HG03139 (cell line): ENCODE data around the gene POLE.

Experiments used
- ATAC-seq: cut with Tn5 transposase; IDR thresholded peaks from one replicate; pipeline ENCODE4 v1.9.1; 2021; ENCODE audit not compliant: unreplicated experiment

Gene POLE

DNA sequence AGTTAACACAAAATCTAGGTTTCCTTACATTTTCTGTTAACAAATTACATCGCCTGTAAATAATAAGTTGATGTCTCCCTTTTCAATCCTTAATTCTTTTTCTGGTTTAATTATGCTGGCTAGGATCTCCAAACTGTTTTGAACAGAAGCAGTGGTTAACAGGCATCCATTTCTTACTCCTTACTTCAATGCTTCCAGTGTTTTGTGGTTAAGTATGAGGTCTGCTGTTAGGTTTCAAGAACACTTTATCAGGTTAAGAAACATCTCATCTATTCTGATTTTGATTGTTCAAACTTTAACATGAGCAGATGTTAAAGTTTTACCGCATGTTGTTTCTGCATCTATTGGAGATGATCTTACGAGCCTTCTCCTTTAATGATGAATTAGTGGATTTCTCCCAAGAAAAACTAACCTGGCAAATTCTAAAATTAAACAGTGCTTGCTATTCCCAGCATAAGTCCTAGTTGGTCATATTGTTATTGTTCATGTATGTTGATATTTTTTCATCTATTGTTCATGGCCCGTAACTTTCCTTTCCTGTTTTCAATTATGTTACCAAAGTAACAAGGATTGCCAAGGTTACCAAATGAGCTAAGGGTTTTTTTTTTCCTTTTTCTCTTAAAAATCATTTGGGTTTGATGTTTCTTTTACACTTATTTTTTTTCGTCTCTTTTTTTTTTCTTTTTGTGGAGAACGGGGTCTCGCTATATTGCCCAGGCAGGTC is 33.4 kb downstream of the POLE start:
- no peak for ATAC-seq

DNA sequence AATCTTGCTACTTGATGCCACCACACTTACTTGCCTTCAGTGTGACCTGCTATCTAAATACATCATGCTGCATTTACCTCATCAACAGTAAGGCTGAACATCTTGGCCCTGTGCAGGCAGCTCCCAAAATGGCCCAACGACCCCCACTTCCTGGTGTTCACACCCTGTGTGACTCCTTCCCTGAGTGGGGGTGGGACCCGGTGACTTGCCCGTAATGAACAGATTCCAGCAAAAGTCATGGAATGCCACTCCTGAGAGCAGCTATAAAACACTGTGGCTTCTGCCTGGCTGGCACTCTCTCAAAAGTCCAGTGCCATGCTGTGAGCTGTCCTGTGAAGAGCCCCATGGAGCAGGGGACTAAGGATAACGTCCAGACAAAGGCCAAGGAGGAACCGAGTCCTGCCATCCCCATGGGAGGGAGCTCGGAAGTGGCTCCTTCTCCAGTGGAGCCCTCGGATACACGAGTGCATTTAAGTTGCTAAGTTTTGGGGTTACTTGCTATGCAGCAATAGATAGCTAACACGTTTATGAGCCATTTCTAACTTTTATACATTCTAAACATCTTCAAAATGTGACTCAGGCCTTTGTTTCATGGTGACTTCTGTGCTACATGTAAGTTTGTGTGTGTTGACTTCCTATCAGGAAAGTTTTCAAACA is 35.6 kb downstream of the POLE start:
- ATAC-seq = no peak

DNA sequence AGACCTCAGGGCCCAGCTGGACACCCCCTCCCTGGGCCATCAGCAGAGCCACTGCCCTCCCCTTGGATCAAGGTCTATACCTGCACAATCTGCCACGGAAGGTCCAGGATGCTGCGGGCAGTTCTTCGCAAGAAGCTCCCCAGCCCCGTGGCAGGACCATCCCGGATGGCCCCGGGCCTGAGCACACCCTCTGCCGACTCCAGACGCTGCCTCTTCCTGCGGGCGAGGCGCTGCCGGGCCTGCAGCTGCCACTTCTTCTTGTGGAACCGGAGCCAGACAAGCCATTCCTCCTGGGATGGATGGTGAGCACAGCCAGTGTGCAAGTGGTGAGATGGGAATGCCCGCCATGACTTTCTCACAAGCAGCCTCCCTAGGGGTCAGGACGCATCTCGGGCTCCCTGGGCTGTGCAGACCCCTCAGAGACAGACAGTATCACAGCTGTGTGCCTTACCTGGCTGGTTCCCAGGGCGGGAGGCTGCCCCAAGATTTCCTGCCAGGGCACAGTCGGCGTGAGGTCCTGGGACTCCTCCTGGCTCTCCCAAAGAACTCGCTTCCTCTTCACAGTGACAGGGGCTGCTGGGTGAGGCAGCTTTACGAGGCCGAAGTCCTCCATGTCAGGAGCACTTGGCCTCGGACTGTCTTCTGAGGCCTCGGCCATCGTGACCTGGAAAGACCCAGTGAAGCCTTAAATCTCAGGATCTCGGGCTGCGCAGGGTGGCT is 37.8 kb downstream of the POLE start:
- no peak for ATAC-seq

DNA sequence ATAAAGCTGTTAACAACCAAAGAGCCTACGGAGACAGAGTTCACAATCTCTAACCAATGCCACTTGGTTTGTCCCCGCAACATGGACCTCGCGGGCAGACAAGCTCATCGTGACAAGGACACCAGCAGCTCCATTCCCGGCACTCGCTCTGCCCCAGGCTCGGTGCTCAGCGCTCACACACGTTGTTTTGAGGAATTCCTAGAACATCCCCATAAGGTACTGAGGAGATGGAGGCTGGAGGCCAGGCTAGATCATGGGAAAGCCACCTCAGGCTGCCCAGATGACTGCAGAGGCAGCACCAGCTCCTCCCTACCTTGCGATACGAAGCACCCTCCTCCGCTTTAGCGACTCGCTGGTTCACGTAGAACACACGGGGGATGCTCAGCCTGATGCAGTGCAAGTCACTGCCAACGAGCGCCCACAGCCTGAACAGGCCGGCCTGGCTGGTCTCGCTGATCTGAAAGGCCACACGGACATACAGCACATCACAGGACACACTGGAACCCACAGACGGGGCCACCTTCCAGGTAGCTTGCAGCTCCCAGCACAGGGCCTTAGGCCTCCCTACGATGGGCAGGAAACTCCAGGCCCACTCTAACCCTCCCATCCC is 38.4 kb downstream of the POLE start:
- no peak for ATAC-seq

DNA sequence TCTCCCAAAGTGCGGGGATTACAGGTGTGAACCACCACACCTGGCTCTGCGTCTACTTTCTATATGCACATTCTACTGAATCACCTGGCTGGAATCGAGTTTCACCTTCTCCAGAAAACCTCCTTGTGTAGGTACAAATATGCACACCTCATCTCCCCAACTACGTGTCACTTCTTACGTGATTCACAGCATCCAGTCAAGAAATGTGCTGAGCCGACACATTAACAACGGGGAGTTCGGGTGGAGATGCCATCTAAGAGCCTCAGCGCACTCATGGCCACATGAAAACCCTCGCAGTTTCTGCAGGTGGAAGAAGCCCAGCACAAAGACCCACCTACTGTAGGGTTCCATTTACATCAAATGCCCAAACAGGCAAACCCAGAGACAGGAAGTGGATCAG is 39.3 kb downstream of the POLE start:
- ATAC-seq = no peak

- ATAC-seq = no peak
Measured at GRCh38 chr12:132646850-132647249, 40.3 kb downstream of the POLE start.

GRCh38 chr12:132642846-132643835 is 44.0 kb downstream of the POLE start:
- ATAC-seq = no peak

- ATAC-seq = no peak
Measured at GRCh38 chr12:132641811-132642650, 45.1 kb downstream of the POLE start.

- no peak for ATAC-seq
Measured at GRCh38 chr12:132640936-132641335, 46.2 kb downstream of the POLE start.

DNA sequence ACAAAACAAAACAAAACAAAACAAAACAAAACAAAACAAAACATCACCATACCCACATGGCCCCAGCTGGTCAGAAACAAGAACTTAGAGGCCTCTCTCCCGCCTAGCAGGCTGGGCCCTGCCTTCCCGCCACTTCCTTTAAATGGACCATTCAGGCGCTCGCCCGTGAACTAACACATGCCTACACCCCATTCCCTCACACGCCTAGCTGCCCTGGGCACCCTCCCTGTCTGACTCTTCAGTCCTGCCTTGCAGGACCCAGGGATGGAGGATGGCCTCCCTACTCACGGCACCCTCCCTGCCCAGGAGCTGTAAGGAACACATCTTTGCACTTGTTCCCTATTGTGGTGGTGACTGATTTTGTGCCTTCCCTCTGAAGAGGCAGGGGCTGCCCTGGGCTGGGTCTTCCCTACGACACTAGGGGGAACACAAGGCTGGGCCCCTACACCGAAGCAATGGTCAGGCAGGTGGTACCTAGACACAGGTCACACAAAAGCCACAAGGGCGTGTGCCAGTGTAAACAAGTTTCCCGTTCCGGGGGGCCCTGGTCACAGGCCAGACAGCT is 47.1 kb downstream of the POLE start:
- ATAC-seq = no peak

DNA sequence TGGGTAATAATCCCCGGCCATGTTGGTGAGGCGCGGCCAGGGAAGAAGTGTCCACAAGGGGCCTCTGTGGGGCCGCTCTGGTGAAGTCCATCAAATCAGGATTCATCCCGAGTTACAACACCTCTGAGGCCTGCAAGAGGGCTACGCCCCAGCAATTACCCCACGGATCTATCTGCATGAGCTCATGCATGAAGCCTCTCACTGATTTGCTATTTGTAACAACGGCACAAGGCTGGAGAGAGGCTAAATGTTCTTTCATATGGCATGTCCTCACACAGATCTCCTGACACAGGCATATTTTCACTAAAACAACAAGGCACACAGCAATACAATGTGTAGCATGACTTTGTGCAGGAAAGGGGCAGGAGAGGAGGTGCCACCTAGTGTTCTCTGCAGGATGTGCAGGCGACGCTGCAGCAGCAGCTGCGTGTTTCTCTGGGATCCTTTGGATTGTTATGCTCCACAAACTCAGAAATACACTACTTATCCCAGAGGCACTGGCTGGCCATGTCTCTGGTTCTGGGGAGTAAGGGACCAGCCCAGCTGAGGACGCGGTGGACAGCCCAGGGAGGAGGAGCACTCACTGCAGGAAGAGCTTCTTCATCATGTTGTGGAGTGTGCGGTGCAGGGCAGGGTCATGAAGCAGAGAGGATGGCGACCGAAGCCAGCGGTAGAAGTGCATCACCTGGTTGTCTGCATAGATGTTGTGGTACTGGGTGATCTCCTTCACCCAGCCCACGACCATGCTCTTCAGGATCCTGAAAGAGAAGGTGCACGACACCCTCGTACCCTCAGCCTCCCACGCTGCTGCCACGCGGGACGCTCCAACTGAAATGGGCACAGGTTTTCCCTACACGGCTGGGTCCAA is 48.4 kb downstream of the POLE start:
- ATAC-seq = no peak

DNA sequence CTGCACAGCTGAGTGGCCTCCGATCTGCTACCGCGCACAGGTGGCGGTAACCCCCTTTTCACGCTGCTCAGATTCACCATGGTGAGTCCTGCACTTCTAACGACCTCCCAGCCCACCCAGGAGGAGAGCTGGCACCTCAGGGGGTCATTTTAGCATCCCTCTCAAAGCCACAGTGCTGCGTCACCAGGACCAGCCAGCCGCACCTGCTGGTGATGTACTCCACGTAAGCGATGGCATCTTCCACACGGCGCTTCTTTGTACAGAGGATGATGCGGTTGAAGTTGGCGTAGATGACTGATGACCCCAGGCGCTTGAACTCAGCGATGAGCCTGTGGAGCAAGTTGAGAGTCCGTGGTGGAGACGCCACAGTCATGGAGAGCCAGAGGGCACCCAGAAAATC is 49.3 kb downstream of the POLE start:
- no peak for ATAC-seq

DNA sequence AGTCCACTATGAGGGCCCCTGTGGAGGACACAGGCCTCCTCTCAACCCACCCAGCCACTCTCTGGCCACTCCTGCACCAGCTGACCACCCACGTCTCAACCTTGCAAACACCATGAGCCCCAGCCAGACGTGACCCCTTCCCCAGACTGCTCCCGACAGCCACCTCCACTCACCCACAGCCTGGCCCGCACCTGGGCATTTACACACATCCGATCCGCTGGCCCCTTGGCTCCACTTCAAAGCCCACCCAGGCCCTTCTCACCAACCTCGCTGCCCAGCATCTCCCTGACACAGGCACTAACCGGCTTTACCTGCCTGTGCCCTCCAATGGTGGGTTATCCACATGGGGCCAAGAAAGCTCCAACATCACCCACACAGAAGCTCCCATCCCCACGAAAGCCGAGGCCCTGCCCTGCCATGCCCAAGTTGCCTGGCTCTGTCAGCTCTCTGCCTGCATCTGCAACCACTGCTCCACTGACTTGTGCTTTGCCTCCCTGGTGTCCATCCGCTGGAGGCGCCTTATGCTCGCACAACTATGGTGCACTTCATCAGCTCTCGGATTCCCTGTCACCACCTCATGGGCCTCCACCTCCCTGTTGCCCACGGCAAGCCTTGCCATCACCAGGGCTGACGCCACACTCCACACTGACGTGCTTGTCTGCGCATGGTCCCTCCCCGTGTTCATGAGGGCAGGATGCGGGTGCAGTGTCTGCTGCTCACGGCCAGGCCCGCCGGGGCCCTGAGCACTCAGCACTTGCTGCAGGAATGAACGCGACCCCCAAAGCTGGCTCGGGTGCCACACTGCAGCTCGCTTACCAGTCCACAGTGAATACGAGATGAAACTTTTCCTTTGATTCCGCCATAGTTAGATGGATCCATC is 51.8 kb downstream of the POLE start:
- ATAC-seq = no peak

- ATAC-seq = no peak
Measured at GRCh38 chr12:132634411-132634990, 52.6 kb downstream of the POLE start.

GRCh38 chr12:132633901-132634300 is 53.2 kb downstream of the POLE start:
- no peak for ATAC-seq

DNA sequence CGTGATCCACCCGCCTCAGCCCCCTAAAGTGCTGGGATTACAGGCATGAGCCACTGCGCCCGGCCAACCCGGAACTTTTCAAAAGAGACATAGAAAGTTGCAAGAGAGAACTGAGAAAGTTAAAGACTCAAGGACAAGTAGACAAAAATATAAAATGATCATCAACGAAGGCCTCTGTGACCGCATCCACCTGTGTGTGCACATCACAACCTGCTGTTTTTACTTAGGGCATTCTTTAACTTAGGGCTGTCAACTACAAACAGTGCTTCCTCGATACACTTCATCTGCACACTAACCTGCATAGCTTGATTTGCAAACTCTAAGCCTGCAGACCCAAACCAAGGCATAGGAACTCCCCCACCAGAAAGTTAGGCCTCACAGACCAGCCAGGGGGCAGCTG is 53.7 kb downstream of the POLE start:
- ATAC-seq = no peak
